H9 (cell line): Measurements from ENCODE around the gene PLSCR4. TPM values are rescaled to one million over a fixed set of nuclear protein-coding genes. Genes with fewer than 3 reads are reported as not detected.

ENCODE experiments used
- DNase-seq: peaks from one replicate; pipeline ENCODE4 v3.0.0-alpha.2; 2017
- H2AFZ ChIP-seq: one replicate; pipeline ENCODE4 v1.6.1; 2013; ENCODE audit warnings: mild to moderate bottlenecking, low read length, control low read depth, moderate library complexity
- H2AK5ac ChIP-seq: 2 replicates; pipeline ENCODE4 v1.6.1; 2013; ENCODE audit warnings: low read length, control low read depth, mixed read lengths; ENCODE audit not compliant: insufficient read length
- H2BK120ac ChIP-seq: one replicate; pipeline ENCODE4 v1.6.1; 2013; ENCODE audit warnings: low read depth, mild to moderate bottlenecking, low read length, control low read depth, inconsistent platforms; ENCODE audit not compliant: poor library complexity, severe bottlenecking
- H2BK12ac ChIP-seq: 2 replicates; pipeline ENCODE4 v1.6.1; 2013; ENCODE audit warnings: low read length, control low read depth, mixed read lengths, low read depth; ENCODE audit not compliant: insufficient read length
- H2BK15ac ChIP-seq: 2 replicates; pipeline ENCODE4 v1.6.1; 2013; ENCODE audit warnings: low read depth, low read length, control low read depth
- H2BK20ac ChIP-seq: one replicate; pipeline ENCODE4 v1.6.1; 2013; ENCODE audit warnings: low read depth, mild to moderate bottlenecking, low read length, control low read depth, inconsistent platforms; ENCODE audit not compliant: poor library complexity, severe bottlenecking
- H2BK5ac ChIP-seq: 2 replicates; pipeline ENCODE4 v1.6.1; 2013; ENCODE audit warnings: low read length, control low read depth, mixed read lengths; ENCODE audit not compliant: insufficient read length
- H3K14ac ChIP-seq: 2 replicates; pipeline ENCODE4 v1.6.1; 2013; ENCODE audit warnings: low read length, control low read depth; ENCODE audit not compliant: insufficient read depth
- H3K18ac ChIP-seq: 2 replicates; pipeline ENCODE4 v1.6.1; 2013; ENCODE audit warnings: low read depth, mild to moderate bottlenecking, mixed read lengths, low read length, control low read depth; ENCODE audit not compliant: insufficient read length
- H3K23ac ChIP-seq: 2 replicates; pipeline ENCODE4 v1.6.1; 2013; ENCODE audit warnings: low read length, control low read depth, mixed read lengths, low read depth; ENCODE audit not compliant: insufficient read length
- H3K23me2 ChIP-seq: 2 replicates; pipeline ENCODE4 v1.6.1; 2013; ENCODE audit warnings: low read depth, mild to moderate bottlenecking, mixed read lengths, low read length, control low read depth; ENCODE audit not compliant: insufficient read length, poor library complexity, severe bottlenecking
- H3K27ac ChIP-seq: 2 replicates; pipeline ENCODE4 v1.5.1; 2013; ENCODE audit warnings: low read length, control low read depth, mixed read lengths, low read depth; ENCODE audit not compliant: insufficient read length
- H3K27me3 ChIP-seq: 2 replicates; pipeline ENCODE4 v1.6.1; 2013; ENCODE audit warnings: low read length, control low read depth, inconsistent platforms; ENCODE audit not compliant: insufficient read depth
- H3K4ac ChIP-seq: 2 replicates; pipeline ENCODE4 v1.6.1; 2013; ENCODE audit warnings: low read depth, mild to moderate bottlenecking, control low read depth, inconsistent platforms, low read length, moderate library complexity
- H3K4me1 ChIP-seq: 2 replicates; pipeline ENCODE4 v1.6.1; 2013; ENCODE audit warnings: low read length, control low read depth, inconsistent platforms; ENCODE audit not compliant: insufficient read depth
- H3K4me2 ChIP-seq: 2 replicates; pipeline ENCODE4 v1.6.1; 2013; ENCODE audit warnings: low read length, control low read depth, mixed read lengths; ENCODE audit not compliant: insufficient read length, insufficient read depth
- H3K56ac ChIP-seq: 2 replicates; pipeline ENCODE4 v1.6.1; 2013; ENCODE audit warnings: low read depth, mild to moderate bottlenecking, mixed read lengths, low read length, control low read depth; ENCODE audit not compliant: insufficient read length
- H3K79me1 ChIP-seq: 2 replicates; pipeline ENCODE4 v1.6.1; 2013; ENCODE audit warnings: low read depth, mild to moderate bottlenecking, moderate library complexity, low read length, control low read depth, inconsistent platforms; ENCODE audit not compliant: insufficient read depth, poor library complexity, severe bottlenecking
- H3K79me2 ChIP-seq: 2 replicates; pipeline ENCODE4 v1.6.1; 2013; ENCODE audit warnings: low read length, control low read depth, inconsistent platforms; ENCODE audit not compliant: insufficient read depth
- H3K9ac ChIP-seq: 2 replicates; pipeline ENCODE4 v1.6.1; 2013; ENCODE audit warnings: low read length, control low read depth, mixed read lengths; ENCODE audit not compliant: insufficient read length; ENCODE audit errors: extremely low read depth
- H3K9me3 ChIP-seq: one replicate; pipeline ENCODE4 v1.6.1; 2013; ENCODE audit warnings: low read depth, low read length, inconsistent platforms; ENCODE audit not compliant: control insufficient read depth
- H3T11ph ChIP-seq: one replicate; pipeline ENCODE4 v1.6.1; 2013; ENCODE audit warnings: mild to moderate bottlenecking, low read length, control low read depth, inconsistent platforms
- H4K20me1 ChIP-seq: one replicate; pipeline ENCODE4 v1.6.1; 2013; ENCODE audit not compliant: control insufficient read depth, insufficient read length, insufficient read depth
- H4K5ac ChIP-seq: 2 replicates; pipeline ENCODE4 v1.6.1; 2013; ENCODE audit warnings: low read depth, mild to moderate bottlenecking, mixed read lengths, low read length, control low read depth; ENCODE audit not compliant: insufficient read length
- H4K8ac ChIP-seq: replicated peaks from 2 replicates; pipeline ENCODE4 v1.6.1; 2013; ENCODE audit warnings: low read length, control low read depth, mixed read lengths, low read depth; ENCODE audit not compliant: insufficient read length
- H4K91ac ChIP-seq: 2 replicates; pipeline ENCODE4 v1.6.1; 2013; ENCODE audit warnings: low read depth, mild to moderate bottlenecking, moderate library complexity, mixed read lengths, low read length, control low read depth; ENCODE audit not compliant: insufficient read length
- H3K27ac Mint-ChIP-seq, 3 experiments: 2 replicates in 2 of 3; 3 replicates in 1 of 3; pipeline ENCODE4 v1.8.0; 2020 to 2021; ENCODE audit warnings: mixed read lengths in 3 of 3, mild to moderate bottlenecking in 1 of 3, moderate library complexity in 1 of 3
- H3K27me3 Mint-ChIP-seq: 2 replicates; pipeline ENCODE4 v1.8.0; 2021; ENCODE audit warnings: low read depth, mild to moderate bottlenecking, moderate library complexity, mixed read lengths
- H3K36me3 Mint-ChIP-seq, 3 experiments: 2 replicates in 2 of 3; 3 replicates in 1 of 3; pipeline ENCODE4 v1.8.0; 2020 to 2021; ENCODE audit warnings: low read depth in 3 of 3, mixed read lengths in 3 of 3; ENCODE audit not compliant: insufficient read depth in 1 of 3
- H3K4me1 Mint-ChIP-seq, 2 experiments: 2 replicates each; pipeline ENCODE4 v1.8.0; 2020; ENCODE audit warnings: mixed read lengths in 2 of 2
- H3K4me3 Mint-ChIP-seq, 2 experiments: 2 replicates in 1 of 2; 3 replicates in 1 of 2; pipeline ENCODE4 v1.8.0; 2020 to 2021; ENCODE audit warnings: mild to moderate bottlenecking in 2 of 2, mixed read lengths in 2 of 2, moderate library complexity in 1 of 2
- H3K9me3 Mint-ChIP-seq, 2 experiments: 2 replicates in 1 of 2; 3 replicates in 1 of 2; pipeline ENCODE4 v1.8.0; 2020; ENCODE audit warnings: mild to moderate bottlenecking in 2 of 2, mixed read lengths in 2 of 2, moderate library complexity in 1 of 2
- CTCF ChIP-seq: fragments of 200-600 bp; sonication (generic); conservative IDR thresholded peaks from 3 replicates; pipeline ENCODE4 v1.8.0; 2021; ENCODE audit warnings: antibody characterized with exemption, mild to moderate bottlenecking
- WGBS: extraction: QIAGEN DNeasy Blood & Tissue Kit; methylation state at CpG from one replicate; pipeline ENCODE4 v1.1.7; 2013; ENCODE audit warnings: missing lambda C conversion rate, low lambda C conversion rate, mixed read lengths; ENCODE audit not compliant: insufficient read length; ENCODE audit errors: extremely low coverage; 5-methylcytosine and 5-hydroxymethylcytosine counted together
- total RNA-seq: library from RNA; stranded (reverse); gene quantifications from 2 replicates; pipeline ENCODE4 v1.2.1, GENCODE V29; 2021

PLSCR4 gene
- total RNA-seq, 1 experiment from 2014 or later: 1.2 TPM

- Histone ChIP-seq H3K56ac (no peak overlapping the region), H3K27ac (no peak overlapping the region), H3K79me2 (peaks cover 4% of the 10 kb centered on the region; the same call in 1 of the 2 replicates), H4K5ac (no peak overlapping the region), H3K23me2 (no peaks in the 10 kb centered on the region), H3K23ac (no peak overlapping the region), H2BK15ac (no peak overlapping the region), H3K18ac (no peak overlapping the region), H3T11ph (no peak overlapping the region), H3K9ac (no peak overlapping the region), H4K91ac (no peak overlapping the region), H3K27me3 (no peaks in the 10 kb centered on the region), H3K9me3 (no peaks in the 10 kb centered on the region), H2AK5ac (no peak overlapping the region), H2BK20ac (no peak overlapping the region), H3K4me2 (no peak overlapping the region), H2BK5ac (no peak overlapping the region), H2BK12ac (no peak overlapping the region), H2BK120ac (no peak overlapping the region), H3K14ac (no peak overlapping the region), H3K4ac (no peak overlapping the region), H4K8ac (no peak overlapping the region), H3K4me1 (peaks cover 2% of the 10 kb centered on the region), H4K20me1 (no peaks in the 10 kb centered on the region), H3K79me1 (no peaks in the 10 kb centered on the region), H2AFZ (no peak overlapping the region)
- no peaks in the 10 kb centered on the region for H3K27me3 Mint-ChIP-seq
- peaks cover 16 to 31% of the 10 kb centered on the region in 2 experiments for H3K4me1 Mint-ChIP-seq
- H3K36me3 Mint-ChIP-seq: no peaks in the 10 kb centered on the region; a peak in 1 of 7 replicates
- no peak for DNase-seq
- no peak overlapping the region for H3K4me3 Mint-ChIP-seq
- TF ChIP-seq CTCF: no peak
- no peaks in the 10 kb centered on the region for H3K9me3 Mint-ChIP-seq
- WGBS: no CpG with 5 or more reads among the region's 6 CpGs
- peak overlapping the region; percentile 26 to 86 (median 78); a peak in 5 of 7 replicates for H3K27ac Mint-ChIP-seq
Observed at GRCh38 chr3:146152834-146153233, 98.1 kb downstream of the PLSCR4 start.
